H1 (cell line): ENCODE results near the gene CLDN6. TPM values are rescaled to one million over a fixed set of nuclear protein-coding genes. Genes with fewer than 3 reads are reported as not detected.
A peak's percentile ranks its signal among the peaks of the same experiment; 100 is the strongest.

Source experiments
- ASH2L ChIP-seq: fragments of 200-600, 300-600 bp; sonication (generic); IDR thresholded peaks from one replicate; pipeline ENCODE4 v1.7.1; 2017; ENCODE audit warnings: low read length
- ATF3 ChIP-seq: IDR thresholded peaks from 2 replicates; pipeline ENCODE4 v1.6.1; 2011; ENCODE audit warnings: low read depth, mild to moderate bottlenecking, low read length; ENCODE audit not compliant: insufficient read depth
- BACH1 ChIP-seq: IDR thresholded peaks from 2 replicates; pipeline ENCODE4 v1.6.1; 2012; ENCODE audit warnings: low read length, improper control_type of control experiment
- CBX8 ChIP-seq: fragments of 300-800, 300-1000 bp; sonication (generic); IDR thresholded peaks from 2 replicates; pipeline ENCODE4 v1.7.1; 2016; ENCODE audit warnings: low read depth, low read length, borderline replicate concordance
- CHD1 ChIP-seq: IDR thresholded peaks from 2 replicates; pipeline ENCODE4 v1.6.1; 2012; ENCODE audit warnings: low read depth, low read length, improper control_type of control experiment
- CHD2 ChIP-seq: IDR thresholded peaks from 2 replicates; pipeline ENCODE4 v1.6.1; 2012; ENCODE audit warnings: low read length, improper control_type of control experiment
- CTCF ChIP-seq, 3 experiments: IDR thresholded peaks; 1 replicate in 2 of 3; 2 replicates in 1 of 3; pipeline versions ENCODE4 v1.5.1 to v1.6.1; 2011; ENCODE audit warnings: low read length in 3 of 3, mild to moderate bottlenecking in 3 of 3, inconsistent platforms in 2 of 3, low read depth in 1 of 3, moderate library complexity in 1 of 3; ENCODE audit not compliant: insufficient read depth in 1 of 3; ENCODE audit errors: control extremely low read depth in 1 of 3
- EZH2 ChIP-seq: fragments of 200-600 bp; sonication (generic); IDR thresholded peaks from 2 replicates; pipeline ENCODE4 v1.7.1; 2012; ENCODE audit warnings: low read depth, mild to moderate bottlenecking, moderate library complexity, low read length, inconsistent platforms; ENCODE audit not compliant: severe bottlenecking
- FOSL1 ChIP-seq: IDR thresholded peaks from 2 replicates; pipeline ENCODE4 v1.6.1; 2011; ENCODE audit warnings: mild to moderate bottlenecking, low read depth, low read length, moderate library complexity; ENCODE audit not compliant: insufficient read depth
- HDAC6 ChIP-seq: IDR thresholded peaks from one replicate; pipeline ENCODE4 v1.7.1; 2012; ENCODE audit warnings: low read depth, mild to moderate bottlenecking, inconsistent platforms, low read length, moderate library complexity
- KDM4A ChIP-seq: IDR thresholded peaks from one replicate; pipeline ENCODE4 v1.7.1; 2012; ENCODE audit warnings: low read depth, mild to moderate bottlenecking, moderate library complexity, low read length, inconsistent platforms; ENCODE audit not compliant: severe bottlenecking
- MAFK ChIP-seq: IDR thresholded peaks from 2 replicates; pipeline ENCODE4 v1.6.1; 2012; ENCODE audit warnings: low read depth, mild to moderate bottlenecking, improper control_type of control experiment, low read length
- NANOG ChIP-seq: IDR thresholded peaks from 2 replicates; pipeline ENCODE4 v1.6.1; 2011; ENCODE audit warnings: low read length, low read depth, mild to moderate bottlenecking, inconsistent platforms; ENCODE audit not compliant: insufficient read depth, poor library complexity, severe bottlenecking
- POLR2AphosphoS5 ChIP-seq: IDR thresholded peaks from 2 replicates; pipeline ENCODE4 v1.6.1; 2011; ENCODE audit warnings: low read depth, low read length
- RBBP5 ChIP-seq: IDR thresholded peaks from 2 replicates; pipeline ENCODE4 v1.7.1; 2012; ENCODE audit warnings: low read depth, mild to moderate bottlenecking, inconsistent platforms, low read length, moderate library complexity, borderline replicate concordance
- RFX5 ChIP-seq: IDR thresholded peaks from 2 replicates; pipeline ENCODE4 v1.6.1; 2011; ENCODE audit warnings: low read depth, low read length, improper control_type of control experiment, borderline replicate concordance
- RXRA ChIP-seq: IDR thresholded peaks from 2 replicates; pipeline ENCODE4 v1.6.1; 2011; ENCODE audit warnings: low read depth, mild to moderate bottlenecking, low read length, moderate library complexity; ENCODE audit not compliant: insufficient read depth
- SIX5 ChIP-seq: IDR thresholded peaks from 2 replicates; pipeline ENCODE4 v1.6.1; 2011; ENCODE audit warnings: mild to moderate bottlenecking, low read depth, low read length
- SUZ12 ChIP-seq: fragments of 200-600 bp; sonication (generic); IDR thresholded peaks from 2 replicates; pipeline ENCODE4 v1.6.1; 2012; ENCODE audit warnings: mild to moderate bottlenecking, inconsistent platforms, low read length, moderate library complexity, mixed read lengths
- TAF7 ChIP-seq: optimal IDR thresholded peaks from 2 replicates; pipeline ENCODE3; 2011; ENCODE audit warnings: low read depth, mild to moderate bottlenecking, inconsistent platforms, low read length, moderate library complexity, borderline replicate concordance
- ZNF274 ChIP-seq: IDR thresholded peaks from 2 replicates; pipeline ENCODE4 v1.7.0; 2012; ENCODE audit warnings: low read length, borderline replicate concordance; ENCODE audit errors: extremely low read depth
- polyA plus RNA-seq, 7 experiments: library from polyadenylated mRNA; depleted of rRNA in 3 of 7; stranded (reverse) in 5 of 7; unstranded in 2 of 7; fragments of >200 nt in 5 of 7; fragments of 200-250 nt in 2 of 7; gene quantifications; 1 replicate in 5 of 7; 2 replicates in 1 of 7; 4 replicates in 1 of 7; pipeline versions ENCODE4 v1.2.1 to v1.2.3, GENCODE V29; 2011 to 2013; ENCODE audit warnings: missing spikeins in 2 of 7, mixed read lengths in 2 of 7
- total RNA-seq: library from RNA; stranded (reverse); fragmentation: NEBNext Ultra II Directional; extraction: Animal tissue kit (Norgen Biotek cat#: 25700); gene quantifications from 2 replicates; pipeline ENCODE4 v1.2.1, GENCODE V29; 2021

CLDN6 gene
- total and polyA plus RNA-seq, 2 of the 8 experiments (the other 6 are each of a cell fraction or from before 2014, with no cell fraction given): 747 to 1,115 TPM

- TF ChIP-seq CTCF (IDR thresholded peaks at IDR 0.05; ENCODE audit: control extremely low read depth in 1 of 3, insufficient read depth in 1 of 3, low read depth in 1 of 3, low read length in 3 of 3): no peak
- TF ChIP-seq RFX5: no peak
- no peak for TF ChIP-seq SUZ12
- no peak for TF ChIP-seq HDAC6
- TF ChIP-seq RBBP5: peak; percentile 97
- peak; percentile 84 for TF ChIP-seq NANOG
- peak; percentile 75 for TF ChIP-seq POLR2AphosphoS5
- TF ChIP-seq ZNF274: no peak
- peak; percentile 85 for TF ChIP-seq TAF7
- TF ChIP-seq BACH1: peak; percentile 61
- no peak for TF ChIP-seq EZH2
- no peak for TF ChIP-seq ATF3
- no peak for TF ChIP-seq KDM4A
- peak; percentile 94 for TF ChIP-seq RXRA
- TF ChIP-seq ASH2L: peak; percentile 100
- no peak for TF ChIP-seq SIX5
- no peak for TF ChIP-seq MAFK
- no peak for TF ChIP-seq FOSL1
- no peak for TF ChIP-seq CBX8
- no peak for TF ChIP-seq CHD1
- peak; percentile 83 for TF ChIP-seq CHD2
Measured at GRCh38 chr16:3007957-3008689, 9.9 kb downstream of the CLDN6 start (continued).
